HUES64 (cell line): ENCODE data around the gene STAB2.
"Not testable (repeated sequence)": the region's sequence is repeated elsewhere in the genome, so short reads cannot be mapped to it uniquely, and the experiment has no call there.

Experiments
- H3K27ac ChIP-seq: 2 replicates; pipeline ENCODE4 v1.7.0; 2013; ENCODE audit warnings: low read depth, low read length, inconsistent platforms
- H3K27me3 ChIP-seq: 2 replicates; pipeline ENCODE4 v1.6.1; 2013; ENCODE audit warnings: mild to moderate bottlenecking, low read length; ENCODE audit not compliant: insufficient read depth
- H3K36me3 ChIP-seq: 2 replicates; pipeline ENCODE4 v1.6.1; 2013; ENCODE audit warnings: mild to moderate bottlenecking, low read length; ENCODE audit not compliant: insufficient read depth
- H3K4me1 ChIP-seq: 2 replicates; pipeline ENCODE4 v1.6.1; 2013; ENCODE audit warnings: mild to moderate bottlenecking, low read length, moderate library complexity; ENCODE audit not compliant: insufficient read depth
- H3K4me3 ChIP-seq: 2 replicates; pipeline ENCODE4 v1.5.1; 2013; ENCODE audit warnings: mild to moderate bottlenecking, low read length, moderate library complexity
- H3K9ac ChIP-seq: 2 replicates; pipeline ENCODE4 v1.6.1; 2013; ENCODE audit warnings: mild to moderate bottlenecking, low read depth, low read length
- H3K9me3 ChIP-seq: 2 replicates; pipeline ENCODE4 v1.6.1; 2013; ENCODE audit warnings: low read depth, low read length; ENCODE audit not compliant: insufficient read depth
- WGBS: fragments of 150-250, 120-280 bp; methylation state at CpG from one replicate; pipeline ENCODE4 v1.1.7; 2013; ENCODE audit warnings: missing lambda C conversion rate; 5-methylcytosine and 5-hydroxymethylcytosine counted together

The STAB2 gene

GRCh38 chr12:103652808-103653207, 65.7 kb downstream of the STAB2 start:
- no peak overlapping the region for H3K9ac ChIP-seq
- no peaks in the 10 kb centered on the region for H3K9me3 ChIP-seq
- H3K27ac ChIP-seq, result no peak overlapping the region
- no peaks in the 10 kb centered on the region for H3K36me3 ChIP-seq
- no peak overlapping the region for H3K4me3 ChIP-seq
- peaks cover 8% of the 10 kb centered on the region for H3K4me1 ChIP-seq
- no peaks in the 10 kb centered on the region for H3K27me3 ChIP-seq

GRCh38 chr12:103653568-103654173, 66.6 kb downstream of the STAB2 start:
- not testable (repeated sequence) for H3K27ac ChIP-seq, H3K27me3 ChIP-seq, H3K36me3 ChIP-seq, H3K9ac ChIP-seq, H3K4me3 ChIP-seq, H3K9me3 ChIP-seq
- peaks cover 11% of the 10 kb centered on the region for H3K4me1 ChIP-seq
- 88% methylated on average over 3 of the region's 3 CpGs for WGBS

- no peaks in the 10 kb centered on the region for H3K27me3 ChIP-seq
- H3K4me1 ChIP-seq, result peaks cover 11% of the 10 kb centered on the region
- no peaks in the 10 kb centered on the region for H3K9me3 ChIP-seq
- H3K27ac ChIP-seq, result no peak overlapping the region
- H3K4me3 ChIP-seq, result no peak overlapping the region
- H3K36me3 ChIP-seq, result no peaks in the 10 kb centered on the region
- WGBS, result 95% methylated on average over 2 of the region's 3 CpGs
- no peak overlapping the region for H3K9ac ChIP-seq
Measured at GRCh38 chr12:103654816-103655215, 67.7 kb downstream of the STAB2 start.

- 100% methylated on average over 1 of the region's 1 CpG for WGBS
- no peaks in the 10 kb centered on the region for H3K36me3 ChIP-seq
- H3K27me3 ChIP-seq, result no peaks in the 10 kb centered on the region
- peaks cover 11% of the 10 kb centered on the region for H3K4me1 ChIP-seq
- H3K4me3 ChIP-seq, result no peak overlapping the region
- no peaks in the 10 kb centered on the region for H3K9me3 ChIP-seq
- H3K9ac ChIP-seq, result no peak overlapping the region
- H3K27ac ChIP-seq, result no peak overlapping the region
Measured at GRCh38 chr12:103656291-103656690, 69.2 kb downstream of the STAB2 start.

DNA sequence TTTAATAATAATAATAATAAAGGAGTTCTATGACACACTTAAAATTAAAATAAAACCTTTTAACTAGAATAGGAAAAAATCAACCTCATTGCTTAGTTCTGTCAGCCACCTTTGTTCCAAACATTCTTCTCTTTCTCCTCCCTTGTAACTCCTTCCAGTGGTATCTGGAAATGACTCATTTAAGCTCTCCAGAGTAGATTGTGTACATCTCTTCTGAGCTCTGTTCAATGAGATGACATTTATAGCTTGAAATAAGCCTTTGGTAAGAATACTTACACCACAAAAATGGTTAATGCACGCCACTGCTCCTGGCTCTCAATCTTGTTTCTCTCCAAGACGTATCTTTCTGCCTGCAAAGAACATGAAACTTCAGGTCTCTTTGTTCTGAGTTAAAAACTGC, 70.3 kb downstream of the STAB2 start:
- Histone ChIP-seq H3K4me1 (peaks cover 11% of the 10 kb centered on the region), H3K36me3 (no peaks in the 10 kb centered on the region), H3K27ac (no peak overlapping the region), H3K9me3 (no peaks in the 10 kb centered on the region), H3K4me3 (no peak overlapping the region), H3K9ac (no peak overlapping the region), H3K27me3 (no peaks in the 10 kb centered on the region)
- 98% methylated on average over 2 of the region's 2 CpGs for WGBS

GRCh38 chr12:103664626-103665025, 77.6 kb downstream of the STAB2 start:
- no peak overlapping the region for H3K27ac ChIP-seq
- no peaks in the 10 kb centered on the region for H3K36me3 ChIP-seq
- no peaks in the 10 kb centered on the region for H3K27me3 ChIP-seq
- WGBS, result 92% methylated on average over 1 of the region's 2 CpGs
- H3K4me1 ChIP-seq, result peaks cover 15% of the 10 kb centered on the region
- no peaks in the 10 kb centered on the region for H3K9me3 ChIP-seq
- no peak overlapping the region for H3K9ac ChIP-seq
- no peak overlapping the region for H3K4me3 ChIP-seq

DNA sequence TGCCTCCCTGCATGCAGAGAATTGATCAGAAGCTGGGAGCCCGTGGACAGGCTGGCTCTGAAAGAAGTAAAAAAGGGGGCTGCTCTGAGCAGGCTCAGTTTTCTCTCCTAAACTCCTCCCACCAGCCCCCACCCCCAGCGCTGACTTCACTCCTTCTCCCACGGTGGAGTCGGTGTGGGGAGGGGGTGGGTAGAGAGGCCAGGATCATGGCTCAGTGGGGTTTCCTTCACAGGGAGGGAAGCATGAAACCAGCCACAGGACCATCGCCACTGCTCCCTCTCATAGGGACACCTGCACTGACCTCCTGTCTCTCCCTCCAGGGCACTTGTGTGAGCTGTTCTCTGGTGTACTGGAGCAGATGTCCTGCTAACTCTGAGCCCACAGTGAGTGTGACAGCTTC, 78.9 kb downstream of the STAB2 start:
- no peak overlapping the region for H3K4me3 ChIP-seq
- peaks cover 25% of the 10 kb centered on the region for H3K4me1 ChIP-seq
- no peaks in the 10 kb centered on the region for H3K27me3 ChIP-seq
- WGBS, result 36% methylated on average over 2 of the region's 5 CpGs
- H3K9me3 ChIP-seq, result no peaks in the 10 kb centered on the region
- H3K27ac ChIP-seq, result no peak overlapping the region
- H3K9ac ChIP-seq, result no peak overlapping the region
- H3K36me3 ChIP-seq, result no peaks in the 10 kb centered on the region

DNA sequence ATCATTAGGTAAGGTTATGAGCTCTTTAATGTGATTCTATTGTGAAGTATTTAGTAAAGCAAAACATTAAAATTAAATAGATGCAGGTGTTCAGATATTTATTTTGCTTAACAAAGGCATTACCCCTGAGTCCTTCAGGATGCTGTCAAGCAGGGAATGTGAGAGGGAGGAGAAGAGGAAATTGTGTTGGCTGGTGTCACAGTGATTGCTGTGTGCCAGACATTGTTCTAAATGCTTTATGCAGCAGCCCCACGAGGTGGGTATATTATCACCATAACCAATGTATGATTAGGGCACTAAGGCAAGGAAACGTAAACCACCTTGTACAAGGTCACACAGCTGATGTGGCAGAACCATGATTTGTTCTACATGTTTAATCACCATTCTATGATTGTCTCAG, 80.1 kb downstream of the STAB2 start:
- 100% methylated on average over 1 of the region's 2 CpGs for WGBS
- H3K4me1 ChIP-seq, result peaks cover 25% of the 10 kb centered on the region
- no peaks in the 10 kb centered on the region for H3K9me3 ChIP-seq
- no peaks in the 10 kb centered on the region for H3K36me3 ChIP-seq
- no peaks in the 10 kb centered on the region for H3K27me3 ChIP-seq
- H3K27ac ChIP-seq, result no peak overlapping the region
- no peak overlapping the region for H3K4me3 ChIP-seq
- H3K9ac ChIP-seq, result no peak overlapping the region

- Histone ChIP-seq H3K9me3 (no peaks in the 10 kb centered on the region), H3K4me1 (peaks cover 25% of the 10 kb centered on the region), H3K27me3 (no peaks in the 10 kb centered on the region), H3K4me3 (no peak overlapping the region), H3K27ac (no peak overlapping the region), H3K36me3 (no peaks in the 10 kb centered on the region), H3K9ac (no peak overlapping the region)
- WGBS, result 95% methylated on average over 8 of the region's 8 CpGs
Measured at GRCh38 chr12:103668520-103668919, 81.4 kb downstream of the STAB2 start.

DNA sequence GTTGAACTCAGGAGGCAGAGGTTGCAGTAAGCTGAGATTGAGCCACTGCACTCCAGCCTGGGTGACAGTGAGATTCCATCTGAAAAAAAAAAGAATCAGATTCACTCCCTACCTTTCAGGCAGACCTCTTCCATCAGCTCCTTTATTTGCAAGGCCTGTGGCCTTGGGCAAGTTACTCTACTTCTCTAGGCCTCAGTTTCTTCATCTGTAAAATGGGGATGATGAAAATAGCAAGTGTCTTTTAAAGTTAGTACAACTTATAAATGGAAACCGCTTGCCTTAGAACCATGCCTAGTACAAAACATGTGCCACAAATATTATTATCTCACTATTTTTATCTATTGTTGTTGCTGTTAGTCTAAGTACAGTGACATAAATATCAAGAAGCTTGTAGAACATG, 84.3 kb downstream of the STAB2 start:
- H3K9me3 ChIP-seq, result no peaks in the 10 kb centered on the region
- H3K4me3 ChIP-seq, result no peak overlapping the region
- WGBS, result no CpG with 5 or more reads among the region's 1 CpG
- H3K4me1 ChIP-seq, result peaks cover 16% of the 10 kb centered on the region; the same call in 1 of the 2 replicates
- no peak overlapping the region for H3K9ac ChIP-seq
- H3K27me3 ChIP-seq, result no peaks in the 10 kb centered on the region
- no peaks in the 10 kb centered on the region for H3K36me3 ChIP-seq
- no peak overlapping the region for H3K27ac ChIP-seq

- Histone ChIP-seq H3K9me3 (no peaks in the 10 kb centered on the region), H3K4me1 (peaks cover 20% of the 10 kb centered on the region; the same call in 1 of the 2 replicates), H3K9ac (no peak overlapping the region), H3K27ac (no peak overlapping the region), H3K27me3 (no peaks in the 10 kb centered on the region), H3K4me3 (no peak overlapping the region), H3K36me3 (no peaks in the 10 kb centered on the region)
- WGBS, result 89% methylated on average over 10 of the region's 10 CpGs
Measured at GRCh38 chr12:103672401-103673119, 85.5 kb downstream of the STAB2 start.
